GM12892 (cell line): ENCODE data around the gene ZSWIM6.

Experiments
- DNase-seq: peaks from one replicate; pipeline ENCODE4 v3.0.0; 2011; ENCODE audit not compliant: insufficient read length
- FAIRE-seq: peaks from 2 replicates; lab custom pipeline; 2011; peaks lifted over from hg19 to GRCh38; lab: Jason Lieb, UNC
- POLR2A ChIP-seq: IDR thresholded peaks from 2 replicates; pipeline ENCODE4 v1.6.1; 2011; ENCODE audit warnings: low read depth, low read length, control low read depth
- POLR2AphosphoS5 ChIP-seq: IDR thresholded peaks from 2 replicates; pipeline ENCODE4 v1.6.1; 2011; ENCODE audit warnings: low read depth, low read length, control low read depth
- TAF1 ChIP-seq: IDR thresholded peaks from 2 replicates; pipeline ENCODE4 v1.6.1; 2011; ENCODE audit warnings: low read depth, mild to moderate bottlenecking, control low read depth, low read length, borderline replicate concordance

ZSWIM6 gene

DNA sequence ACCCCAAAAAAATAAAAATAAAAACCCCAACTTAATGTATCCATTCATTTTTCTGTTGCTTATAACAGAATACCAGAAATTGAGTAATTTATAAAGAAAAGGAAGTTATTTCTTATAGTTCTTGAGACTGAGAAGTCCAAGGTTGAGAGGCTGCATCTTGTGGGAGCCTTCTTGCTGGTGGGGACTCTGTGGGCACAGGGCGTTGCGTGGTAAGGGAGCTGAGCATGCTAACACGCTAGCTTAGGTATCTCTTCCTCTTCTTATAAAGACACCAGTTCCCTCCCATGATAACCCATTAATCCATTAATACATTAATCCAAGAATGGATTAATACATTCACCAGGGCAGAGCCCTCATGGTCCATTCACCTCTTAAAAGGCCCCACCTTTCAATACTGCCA, 150.9 kb downstream of the ZSWIM6 start:
- no peak for FAIRE-seq

GRCh38 chr5:61486476-61486875, 154.4 kb downstream of the ZSWIM6 start:
- DNase-seq (no peak), FAIRE-seq (no peak)
- TF ChIP-seq TAF1 (no peak), POLR2A (no peak), POLR2AphosphoS5 (no peak)

More for the DNA sequence above, 150.9 kb downstream of the ZSWIM6 start:
- DNase-seq = no peak
- no peak for TF ChIP-seq TAF1
- no peak for TF ChIP-seq POLR2A
- TF ChIP-seq POLR2AphosphoS5 = no peak

DNA sequence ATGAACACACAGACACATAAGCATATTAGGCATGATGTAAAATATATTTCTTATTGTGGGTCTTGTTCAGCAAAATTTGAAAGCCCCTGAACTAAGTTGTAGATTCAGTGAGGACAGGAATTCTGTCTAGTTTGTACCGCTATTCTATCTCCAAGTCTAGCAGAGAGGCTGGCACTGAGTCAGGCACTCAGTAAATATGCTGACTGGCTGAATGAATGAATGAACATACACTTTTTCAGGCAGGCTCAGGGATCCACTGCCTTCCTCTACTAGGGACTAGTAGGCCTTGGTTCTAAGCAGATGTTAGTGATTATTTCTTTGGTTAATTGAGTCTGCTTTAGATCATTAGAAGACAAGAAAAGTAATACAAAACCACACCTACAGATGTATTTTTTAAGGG, 157.5 kb downstream of the ZSWIM6 start:
- no peak for TF ChIP-seq TAF1
- TF ChIP-seq POLR2A = no peak
- no peak for TF ChIP-seq POLR2AphosphoS5
- FAIRE-seq = no peak
- DNase-seq = no peak

DNA sequence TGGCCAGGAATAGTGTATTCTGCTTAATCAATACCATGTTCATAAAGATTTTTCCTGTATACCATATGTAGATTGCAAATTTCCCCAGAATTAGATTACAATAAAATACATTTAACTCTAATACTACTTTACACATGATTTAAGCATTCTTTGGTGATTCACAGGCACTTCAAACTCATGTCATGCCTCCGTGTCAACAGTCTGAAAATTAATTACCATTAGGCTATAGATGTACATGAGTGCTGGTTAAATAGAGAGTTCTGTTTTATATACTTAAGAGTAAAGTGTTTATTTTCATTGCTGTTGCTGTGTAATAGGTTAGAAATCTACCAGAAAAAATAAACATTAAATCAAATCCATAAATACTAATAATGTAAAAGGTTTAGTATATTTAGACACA, 159.8 kb downstream of the ZSWIM6 start:
- no peak for FAIRE-seq
- TF ChIP-seq POLR2A = no peak
- TF ChIP-seq POLR2AphosphoS5 = no peak
- no peak for TF ChIP-seq TAF1
- no peak for DNase-seq

DNA sequence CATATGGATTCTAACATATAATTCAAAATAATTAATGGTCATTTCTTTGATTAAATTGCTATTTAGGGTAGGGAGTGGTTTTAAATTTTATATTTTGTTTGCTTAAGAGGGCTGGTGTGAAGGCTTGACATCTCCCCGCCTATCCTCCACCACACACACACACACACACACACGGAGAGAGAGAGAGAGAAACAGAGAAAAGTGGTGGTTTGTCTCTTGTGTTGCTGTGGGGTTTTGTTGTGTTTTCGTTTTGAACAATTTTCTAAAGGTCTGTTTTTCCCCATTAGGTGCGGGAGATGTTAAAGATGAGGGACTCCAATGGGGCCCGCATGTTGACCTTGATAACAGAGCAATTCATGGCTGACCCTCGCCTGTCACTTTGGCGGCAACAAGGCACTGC, 161.9 kb downstream of the ZSWIM6 start:
- FAIRE-seq = no peak
- no peak for DNase-seq
- TF ChIP-seq POLR2AphosphoS5 = no peak
- TF ChIP-seq TAF1 = no peak
- TF ChIP-seq POLR2A = no peak

DNA sequence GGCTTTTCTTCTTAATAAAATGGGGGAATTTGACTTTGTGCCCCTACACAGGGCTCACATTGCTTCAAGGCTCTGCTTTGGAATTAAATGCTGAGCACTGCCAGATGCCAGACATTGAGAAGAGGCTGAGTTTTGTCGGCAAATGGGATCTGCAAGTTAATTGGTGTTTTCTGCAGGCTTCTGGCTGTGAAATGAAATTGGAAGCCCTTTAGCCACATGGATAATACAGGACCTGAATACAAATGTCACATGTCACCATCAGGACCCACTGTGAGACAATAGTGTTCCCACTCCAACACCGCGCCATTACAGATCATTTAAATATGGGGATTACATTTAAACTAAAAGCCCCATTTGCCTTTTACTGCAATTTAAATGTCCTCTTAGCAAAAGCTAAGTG, 164.4 kb downstream of the ZSWIM6 start:
- DNase-seq = no peak
- FAIRE-seq = no peak
- no peak for TF ChIP-seq POLR2AphosphoS5
- no peak for TF ChIP-seq POLR2A
- TF ChIP-seq TAF1 = no peak

- DNase-seq = no peak
- TF ChIP-seq TAF1 (no peak), POLR2A (no peak), POLR2AphosphoS5 (no peak)
- FAIRE-seq = no peak
These were observed 164.8 kb downstream of the ZSWIM6 start for GRCh38 chr5:61496860-61497259.

GRCh38 chr5:61498121-61498520, 166.1 kb downstream of the ZSWIM6 start:
- TF ChIP-seq POLR2AphosphoS5 (no peak), POLR2A (no peak), TAF1 (no peak)
- DNase-seq (no peak), FAIRE-seq (no peak)

- no peak for DNase-seq
- no peak for TF ChIP-seq POLR2A
- TF ChIP-seq POLR2AphosphoS5 = no peak
- no peak for TF ChIP-seq TAF1
- no peak for FAIRE-seq
These were observed 169.9 kb downstream of the ZSWIM6 start for GRCh38 chr5:61501971-61502370.

GRCh38 chr5:61504143-61504770, 172.2 kb downstream of the ZSWIM6 start:
- FAIRE-seq (no peak), DNase-seq (no peak)
- TF ChIP-seq POLR2A (no peak), TAF1 (no peak), POLR2AphosphoS5 (no peak)

DNA sequence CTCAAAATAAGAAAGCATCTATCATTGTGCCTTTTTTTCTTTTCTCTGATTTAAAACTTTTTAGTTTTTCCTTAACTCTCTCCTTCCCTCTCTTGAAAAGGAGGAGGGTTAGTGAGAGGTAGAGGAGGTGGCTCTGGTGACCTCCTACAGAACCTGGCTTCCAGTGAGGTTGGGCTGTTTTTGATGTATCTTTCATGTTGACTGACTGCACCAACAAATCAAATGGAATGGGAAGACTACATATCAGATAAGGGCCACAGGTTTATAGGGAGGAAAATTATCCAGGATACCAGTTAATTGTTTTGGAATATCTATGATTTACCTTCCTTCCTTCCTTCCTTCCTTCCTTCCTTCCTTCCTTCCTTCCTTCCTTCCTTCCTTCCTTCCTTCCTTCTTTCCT, 173.2 kb downstream of the ZSWIM6 start:
- FAIRE-seq (no peak), DNase-seq (no peak)
- TF ChIP-seq TAF1 (no peak), POLR2A (no peak), POLR2AphosphoS5 (no peak)

- TF ChIP-seq TAF1 (no peak), POLR2A (no peak), POLR2AphosphoS5 (no peak)
- DNase-seq (no peak), FAIRE-seq (no peak)
These were observed 175.2 kb downstream of the ZSWIM6 start for GRCh38 chr5:61507232-61507631.
